Body of pancreas (tissue), 4 donors: ENCODE measurements around the gene UPF3B. TPM values are rescaled to one million over a fixed set of nuclear protein-coding genes. Genes with fewer than 3 reads are reported as not detected.
"Not testable (repeated sequence)": the region's sequence is repeated elsewhere in the genome, so short reads cannot be mapped to it uniquely, and the experiment has no call there.

Source experiments
- ATAC-seq: fragments of 150-250 bp; one replicate; pipeline ENCODE4 v1.9.1; 2016
- DNase-seq, 4 donors: peaks; one replicate each; pipeline ENCODE4 v3.0.0-alpha.2; 2019
- H3K27ac ChIP-seq, 4 donors: fragments of 200-600 bp; sonication (generic); 1 replicate in 3 of 4; 2 replicates in 1 of 4; pipeline versions ENCODE4 v1.5.1 to v1.6.1; 2016 to 2019; ENCODE audit warnings: mild to moderate bottlenecking in 1 of 4, mixed read lengths in 1 of 4, moderate library complexity in 1 of 4
- H3K27me3 ChIP-seq, 2 donors: fragments of 200-600 bp; sonication (generic); one replicate each; pipeline ENCODE4 v1.6.0; 2016; ENCODE audit warnings: mild to moderate bottlenecking in 1 of 2
- H3K36me3 ChIP-seq, 2 donors: fragments of 200-600 bp; sonication (generic); replicated peaks in 1 of 2; 2 replicates each; pipeline ENCODE4 v1.5.1; 2016; ENCODE audit warnings: low read depth in 2 of 2; ENCODE audit not compliant: insufficient read depth in 1 of 2
- H3K4me1 ChIP-seq: fragments of 200-600 bp; sonication (generic); one replicate; pipeline ENCODE4 v1.6.0; 2016
- H3K4me3 ChIP-seq, 2 donors: fragments of 200-600 bp; sonication (generic); 1 replicate in 1 of 2; 2 replicates in 1 of 2; pipeline ENCODE4 v1.5.1; 2016 to 2019
- H3K9me3 ChIP-seq, 3 donors: fragments of 200-600 bp; sonication (generic); 1 replicate in 2 of 3; 2 replicates in 1 of 3; pipeline ENCODE4 v1.5.1; 2016
- CTCF ChIP-seq, 7 experiments: fragments of 450-650 bp in 4 of 7; fragments of 200-600 bp in 3 of 7; sonication (generic) in 3 of 7; IDR thresholded peaks; one replicate each; pipeline ENCODE4 v1.5.1; 2016 to 2019; ENCODE audit warnings: antibody characterized with exemption in 7 of 7
- POLR2A ChIP-seq, 3 donors: fragments of 450-650 bp; IDR thresholded peaks; one replicate each; pipeline ENCODE4 v1.6.1; 2016; ENCODE audit warnings: antibody characterized with exemption in 3 of 3, mild to moderate bottlenecking in 2 of 3
- WGBS, 2 donors: methylation state at CpG; one replicate each; pipeline ENCODE4 v1.1.5; 2017; 5-methylcytosine and 5-hydroxymethylcytosine counted together
- intact Hi-C: fragments of 100-400 bp; cut with DNase I; formaldehyde crosslinking; loops from one replicate; pipeline ENCODE4 v1.15.1; 2023
- total RNA-seq, 2 donors: library from RNA; depleted of rRNA; stranded (reverse); fragments of >200 nt; gene quantifications; one replicate each; pipeline ENCODE4 v1.1.0, GENCODE V29; 2016

The UPF3B gene
- total RNA-seq, 2 donors from 2014 or later = 2.6 to 4.2 TPM

GRCh38 chrX:119817130-119817690 is 35.6 kb downstream of the UPF3B start:
- Histone ChIP-seq H3K4me3 (no peak overlapping the region), H3K4me1 (no peaks in the 10 kb centered on the region), H3K27me3 (no peaks in the 10 kb centered on the region), H3K9me3 (no peaks in the 10 kb centered on the region), H3K36me3 (no peaks in the 10 kb centered on the region), H3K27ac (no peak overlapping the region)
- intact Hi-C loops = no loop called here
- TF ChIP-seq POLR2A (IDR thresholded peaks at IDR 0.05) = no peak
- TF ChIP-seq CTCF (IDR thresholded peaks at IDR 0.05) = no peak
- 60 to 70% methylated on average over 1 to 6 of the region's 6 CpGs for WGBS, 2 donors
- ATAC-seq (no peak), DNase-seq (no peak)

DNA sequence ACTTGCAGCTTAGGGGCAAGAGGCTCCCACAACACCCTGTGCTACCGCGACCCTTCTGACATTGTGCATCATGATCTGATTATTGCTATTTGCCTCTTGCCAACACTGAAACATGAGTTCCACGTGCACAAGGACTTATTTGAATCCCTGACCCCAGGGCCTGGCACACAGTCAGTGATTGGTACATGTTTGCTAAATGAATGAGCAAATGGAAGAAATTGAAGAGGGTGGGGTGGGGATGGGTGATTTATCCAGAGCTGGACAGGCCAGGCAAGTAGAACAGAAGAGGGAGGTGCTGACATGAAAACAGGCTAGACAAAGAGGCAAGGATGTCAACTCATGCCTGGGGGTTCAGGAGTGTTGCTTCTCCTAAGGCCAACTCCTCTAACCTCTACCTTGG is 36.5 kb downstream of the UPF3B start:
- no peaks in the 10 kb centered on the region for H3K4me1 ChIP-seq
- intact Hi-C loops = no loop called here
- ATAC-seq (no peak), DNase-seq (no peak)
- no peak overlapping the region for H3K4me3 ChIP-seq
- no peak overlapping the region for H3K27ac ChIP-seq
- WGBS, 2 donors = 33 to 81% methylated on average over 1 to 3 of the region's 3 CpGs
- no peaks in the 10 kb centered on the region for H3K27me3 ChIP-seq
- no peak for TF ChIP-seq POLR2A (IDR thresholded peaks at IDR 0.05)
- no peak for TF ChIP-seq CTCF (IDR thresholded peaks at IDR 0.05)
- no peaks in the 10 kb centered on the region for H3K9me3 ChIP-seq
- H3K36me3 ChIP-seq = no peaks in the 10 kb centered on the region

GRCh38 chrX:119809185-119809666 is 43.5 kb downstream of the UPF3B start:
- Histone ChIP-seq H3K36me3 (no peaks in the 10 kb centered on the region), H3K27me3 (no peaks in the 10 kb centered on the region), H3K27ac (no peak overlapping the region), H3K4me1 (no peaks in the 10 kb centered on the region), H3K9me3 (no peaks in the 10 kb centered on the region), H3K4me3 (no peak overlapping the region)
- intact Hi-C loops = no loop called here
- no peak for ATAC-seq
- no peak for DNase-seq
- no peak for TF ChIP-seq CTCF (IDR thresholded peaks at IDR 0.05)
- TF ChIP-seq POLR2A (IDR thresholded peaks at IDR 0.05) = no peak
- 71 to 73% methylated on average over 1 of the region's 1 CpG for WGBS, 2 donors

GRCh38 chrX:119808461-119808860 is 44.3 kb downstream of the UPF3B start:
- H3K4me3 ChIP-seq, H3K36me3 ChIP-seq, ATAC-seq, intact Hi-C loops, H3K4me1 ChIP-seq, H3K9me3 ChIP-seq, H3K27me3 ChIP-seq, H3K27ac ChIP-seq, DNase-seq: not testable (repeated sequence)
- WGBS, 2 donors = 10 to 33% methylated on average over 2 of the region's 4 CpGs

GRCh38 chrX:119802546-119802945 is 50.2 kb downstream of the UPF3B start:
- 93 to 100% methylated on average over 1 to 5 of the region's 8 CpGs for WGBS, 2 donors
- no peak for TF ChIP-seq POLR2A (IDR thresholded peaks at IDR 0.05)
- TF ChIP-seq CTCF (IDR thresholded peaks at IDR 0.05) = no peak
- ATAC-seq = no peak

More at GRCh38 chrX:119802546-119802945, 50.2 kb downstream of the UPF3B start:
- H3K9me3 ChIP-seq = no peaks in the 10 kb centered on the region
- DNase-seq = no peak
- no peak overlapping the region for H3K27ac ChIP-seq
- H3K4me3 ChIP-seq = no peak overlapping the region
- H3K4me1 ChIP-seq = no peaks in the 10 kb centered on the region
- intact Hi-C loops = no loop called here
- no peaks in the 10 kb centered on the region for H3K36me3 ChIP-seq
- no peaks in the 10 kb centered on the region for H3K27me3 ChIP-seq
